H1 (cell line): ENCODE results near the gene RABL6.

ENCODE experiments used
- CBX5 ChIP-seq: fragments of 300-800, 300-1000 bp; sonication (generic); IDR thresholded peaks from 2 replicates; pipeline ENCODE4 v1.7.1; 2016; ENCODE audit warnings: antibody characterized with exemption, low read length, low read depth
- CTCF ChIP-seq, 3 experiments: IDR thresholded peaks; 1 replicate in 2 of 3; 2 replicates in 1 of 3; pipeline versions ENCODE4 v1.5.1 to v1.6.1; 2011; ENCODE audit warnings: low read length in 3 of 3, mild to moderate bottlenecking in 3 of 3, inconsistent platforms in 2 of 3, low read depth in 1 of 3, moderate library complexity in 1 of 3; ENCODE audit not compliant: insufficient read depth in 1 of 3; ENCODE audit errors: control extremely low read depth in 1 of 3
- KDM5A ChIP-seq: fragments of 200-600 bp; IDR thresholded peaks from 2 replicates; pipeline ENCODE4 v1.7.1; 2012; ENCODE audit warnings: mild to moderate bottlenecking, low read length, inconsistent platforms, mixed read lengths
- RAD21 ChIP-seq, 2 experiments: IDR thresholded peaks in 1 of 2; conservative IDR thresholded peaks in 1 of 2; 2 replicates each; pipeline ENCODE4 v1.6.1; 2011; ENCODE audit warnings: low read depth in 2 of 2, low read length in 2 of 2, improper control_type of control experiment in 1 of 2, inconsistent platforms in 1 of 2, mild to moderate bottlenecking in 1 of 2, moderate library complexity in 1 of 2
- SAP30 ChIP-seq: fragments of 300-600 bp; sonication (generic); IDR thresholded peaks from 2 replicates; pipeline ENCODE4 v1.7.1; 2012; ENCODE audit warnings: low read length, moderate library complexity, mild to moderate bottlenecking, inconsistent platforms; ENCODE audit not compliant: insufficient read depth, insufficient replicate concordance
- SIN3A ChIP-seq, 2 experiments: IDR thresholded peaks in 1 of 2; conservative IDR thresholded peaks in 1 of 2; 2 replicates each; pipeline ENCODE4 v1.6.1; 2011 to 2012; ENCODE audit warnings: low read length in 2 of 2, improper control_type of control experiment in 1 of 2, low read depth in 1 of 2, mild to moderate bottlenecking in 1 of 2

DNA sequence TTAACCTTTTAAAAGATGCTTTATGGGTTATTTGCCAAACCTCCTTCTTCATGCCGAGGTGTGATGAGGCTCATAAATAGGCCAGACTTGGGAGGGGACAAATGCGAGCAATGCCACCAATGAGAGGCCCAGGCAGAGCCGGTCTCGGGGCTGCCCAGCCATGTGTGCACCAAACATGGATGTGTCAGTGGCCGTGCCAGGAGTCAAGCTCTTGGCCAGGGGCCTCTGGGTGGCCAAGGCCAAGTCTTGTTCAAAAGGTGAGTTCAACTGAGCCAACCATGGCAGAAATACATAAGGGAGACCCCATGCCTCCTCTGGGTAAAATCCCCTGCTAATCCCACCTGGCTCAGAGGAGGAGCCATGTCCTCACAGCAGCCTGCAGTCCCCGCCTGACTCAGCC lies 32.6 kb upstream of the RABL6 start:
- TF ChIP-seq SIN3A (conservative IDR thresholded peaks at IDR 0.05 in 1 of 2, IDR thresholded peaks at IDR 0.05 in 1 of 2; ENCODE audit: low read depth in 1 of 2, low read length in 2 of 2) (no peak), CBX5 (no peak), KDM5A (no peak), RAD21 (IDR thresholded peaks at IDR 0.05 in 1 of 2, conservative IDR thresholded peaks at IDR 0.05 in 1 of 2; ENCODE audit: low read depth in 2 of 2, low read length in 2 of 2) (no peak), SAP30 (no peak), CTCF (IDR thresholded peaks at IDR 0.05; ENCODE audit: control extremely low read depth in 1 of 3, insufficient read depth in 1 of 3, low read depth in 1 of 3, low read length in 3 of 3) (no peak)
